ENCODE results near the gene PLBD1. TPM values are rescaled to one million over a fixed set of nuclear protein-coding genes. Genes with fewer than 3 reads are reported as not detected.

The PLBD1 gene
- total RNA-seq, 1 experiment from 2014 or later: 0.30 TPM

- no peak for TF ChIP-seq ZBTB33 (IDR thresholded peaks at IDR 0.05; ENCODE audit: extremely low read depth, insufficient replicate concordance, low read length)
Measured at GRCh38 chr12:14545144-14546124, 22.2 kb downstream of the PLBD1 start (continued).

GRCh38 chr12:14540801-14541462, 26.8 kb downstream of the PLBD1 start:
- H4K20me1 ChIP-seq (ENCODE audit: insufficient read depth): no peaks in the 10 kb centered on the region
- ATAC-seq: no peak
- BruUV-seq (replicated peaks): no TSS peak
- RAD21 ChIA-PET (ENCODE audit: low non-redundant PET in 1 of 2, low total read pairs in 2 of 2, uncharacterized antibody in 2 of 2, unreplicated experiment in 2 of 2): no interaction called here
- no peak overlapping the region for H3K9ac ChIP-seq (ENCODE audit: low read length)
- no peaks in the 10 kb centered on the region for H3K27me3 ChIP-seq (ENCODE audit: insufficient read depth, low read length)
- CTCF ChIA-PET: no interaction called here
- no peak overlapping the region for H3K4me3 ChIP-seq (replicated peaks in 1 of 2; ENCODE audit: low read depth in 1 of 2, low read length in 2 of 2)
- DNase-seq (ENCODE audit: low read depth, low spot score): no peak
- no peak overlapping the region for H3K27ac ChIP-seq (ENCODE audit: low read depth, low read length)
- H3K79me2 ChIP-seq (ENCODE audit: insufficient read depth, low read length): no peaks in the 10 kb centered on the region
- intact Hi-C loops (cut with micrococcal nuclease): no loop called here
- no peaks in the 10 kb centered on the region for H3K9me2 ChIP-seq (ENCODE audit: insufficient read depth)
- POLR2A ChIA-PET: no interaction called here
- no peak for TF ChIP-seq RAD21 (IDR thresholded peaks at IDR 0.05; ENCODE audit: low read depth)
- no peak for TF ChIP-seq TCF7L2 (IDR thresholded peaks at IDR 0.05; ENCODE audit: borderline replicate concordance, extremely low read depth, insufficient read depth, insufficient read length)
- TF ChIP-seq POLR2AphosphoS5 (IDR thresholded peaks at IDR 0.05; ENCODE audit: low read depth, low read length): no peak
- no peak for TF ChIP-seq ZFX (IDR thresholded peaks at IDR 0.05)
- no peak for TF ChIP-seq REST (IDR thresholded peaks at IDR 0.05; ENCODE audit: low read depth)
- TF ChIP-seq ELF1 (IDR thresholded peaks at IDR 0.05; ENCODE audit: borderline replicate concordance, low read depth): no peak
- no peak for TF ChIP-seq EGR1 (IDR thresholded peaks at IDR 0.05; ENCODE audit: low read depth)
- TF ChIP-seq ZBTB33 (IDR thresholded peaks at IDR 0.05; ENCODE audit: extremely low read depth, insufficient replicate concordance, low read length): no peak
- TF ChIP-seq ATF3 (IDR thresholded peaks at IDR 0.05): no peak
- TF ChIP-seq SP1 (IDR thresholded peaks at IDR 0.05; ENCODE audit: low read depth): no peak
- TF ChIP-seq ZNF274 (IDR thresholded peaks at IDR 0.05; ENCODE audit: low read depth, low read length): no peak
- no peak for TF ChIP-seq POLR2A (IDR thresholded peaks at IDR 0.05; ENCODE audit: borderline replicate concordance, extremely low read depth, insufficient read depth, insufficient read length)
- H3K9me3 ChIP-seq (ENCODE audit: control insufficient read depth in 1 of 2, insufficient read depth in 1 of 2, low read depth in 1 of 2, low read length in 2 of 2): no peaks in the 10 kb centered on the region
- no peaks in the 10 kb centered on the region for H3K36me3 ChIP-seq (ENCODE audit: control insufficient read depth in 1 of 2, insufficient read depth in 2 of 2, low read length in 2 of 2)
- H3K4me1 ChIP-seq (ENCODE audit: control insufficient read depth in 1 of 2, insufficient read depth in 2 of 2, low read length in 2 of 2): no peaks in the 10 kb centered on the region
- no peak overlapping the region for H3K4me2 ChIP-seq (ENCODE audit: low read length)
- no peak overlapping the region for H2AFZ ChIP-seq (ENCODE audit: low read depth, low read length, poor library complexity, severe bottlenecking)
